Measurements from ENCODE around the gene PELI2.

PELI2 gene

GRCh38 chr14:56262530-56262929, 144.3 kb downstream of the PELI2 start:
- no peak for DNase-seq

GRCh38 chr14:56268039-56268438, 149.8 kb downstream of the PELI2 start:
- no peak for DNase-seq

GRCh38 chr14:56268673-56269072, 150.5 kb downstream of the PELI2 start:
- DNase-seq, result no peak

DNA sequence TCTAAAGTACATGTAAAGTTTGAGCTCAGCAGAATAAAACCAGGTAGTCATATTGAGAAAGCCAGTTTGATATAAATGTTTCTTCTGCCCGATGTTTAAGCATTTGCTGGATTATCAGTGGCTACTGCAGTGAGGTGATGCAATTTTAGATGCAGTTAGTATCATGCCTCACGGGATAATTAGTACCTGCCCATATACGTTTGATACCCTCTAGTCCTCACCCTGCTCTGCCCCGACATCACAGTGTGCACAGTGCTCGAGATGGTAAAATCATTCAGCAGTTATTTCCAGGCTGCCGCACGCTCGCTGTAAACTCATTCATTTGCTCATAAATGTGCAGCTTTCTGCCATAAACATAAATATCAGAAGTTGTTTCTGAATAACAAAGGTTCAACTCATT, 152.7 kb downstream of the PELI2 start:
- DNase-seq, result no peak

DNA sequence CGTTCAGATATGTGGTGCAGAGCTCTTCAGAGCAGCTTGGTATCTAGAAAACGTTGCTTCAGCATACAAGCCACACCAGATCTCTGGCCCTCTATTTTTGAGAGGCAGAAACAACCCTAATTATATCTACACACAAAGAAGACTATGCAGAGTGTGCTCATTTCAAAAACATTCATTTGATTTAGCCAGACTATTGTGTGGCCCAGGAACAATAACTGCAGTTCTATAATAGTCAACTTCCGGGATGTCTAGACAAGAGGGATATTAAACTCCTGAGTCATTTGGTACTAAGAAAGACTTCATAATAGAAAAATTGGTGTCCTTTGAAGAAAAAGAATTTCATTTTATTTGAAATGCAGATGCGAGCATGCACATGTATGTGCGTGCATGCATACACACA, 153.8 kb downstream of the PELI2 start:
- no peak for DNase-seq

DNA sequence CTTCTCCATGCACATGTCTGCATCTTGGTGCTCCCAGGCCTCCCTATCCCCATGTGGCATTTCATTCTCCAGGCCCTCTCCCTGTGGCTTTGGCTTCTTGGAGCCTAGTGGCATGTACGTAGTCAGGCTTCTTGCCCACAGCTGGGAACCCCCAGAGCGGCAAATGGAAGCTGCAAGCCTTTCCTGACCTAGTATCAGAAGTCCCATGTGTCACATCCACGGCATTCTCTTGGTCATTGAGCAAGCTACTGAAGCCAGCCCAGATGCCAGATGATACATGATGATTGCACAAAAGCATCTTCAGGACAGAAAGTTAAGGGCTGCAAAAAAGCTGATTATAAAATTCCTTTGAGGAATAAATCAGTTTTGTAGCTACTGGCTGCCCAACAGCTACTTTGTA, 154.9 kb downstream of the PELI2 start:
- no peak for DNase-seq

DNA sequence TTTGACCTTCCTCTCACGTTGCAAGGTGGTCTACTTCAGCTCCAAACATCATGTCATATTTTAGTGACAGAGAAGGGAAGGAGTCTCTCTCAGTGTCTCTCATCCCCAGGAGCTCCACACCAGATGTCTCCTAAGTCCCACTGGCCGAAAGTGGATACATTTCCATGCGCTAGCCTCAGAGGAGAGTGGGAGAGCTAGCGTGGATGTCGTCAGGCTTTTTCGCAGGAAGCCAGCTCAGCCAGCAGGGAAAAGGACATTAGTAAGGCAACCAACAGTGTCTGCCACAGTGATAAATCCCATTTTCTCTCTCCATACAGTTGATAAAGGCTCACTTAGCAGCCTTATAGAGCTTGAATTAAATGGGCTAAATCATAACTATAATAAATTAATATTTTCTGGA, 155.7 kb downstream of the PELI2 start:
- DNase-seq, result no peak

GRCh38 chr14:56274556-56274955, 156.3 kb downstream of the PELI2 start:
- DNase-seq, result no peak

DNA sequence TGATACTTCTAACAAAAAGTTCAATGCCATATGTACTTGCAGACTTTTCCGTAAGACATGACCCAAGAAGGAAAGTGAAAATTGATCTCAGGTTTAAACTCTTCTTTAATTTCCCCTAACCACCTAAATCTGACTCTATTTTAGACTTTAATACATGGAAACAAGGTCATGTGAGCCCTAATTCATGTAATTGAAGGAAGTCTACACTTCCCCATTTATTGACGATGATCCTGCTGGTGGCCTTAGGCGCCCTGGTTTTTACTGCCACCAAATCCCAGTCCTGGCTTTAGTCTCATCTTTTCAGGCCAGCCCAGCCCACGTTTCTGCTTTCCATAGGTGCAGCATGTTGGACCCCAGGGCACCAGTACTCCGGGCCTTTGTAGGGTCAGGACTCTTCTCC, 157.9 kb downstream of the PELI2 start:
- no peak for DNase-seq

- DNase-seq, result no peak
These were observed 160.2 kb downstream of the PELI2 start for GRCh38 chr14:56278383-56278782.

DNA sequence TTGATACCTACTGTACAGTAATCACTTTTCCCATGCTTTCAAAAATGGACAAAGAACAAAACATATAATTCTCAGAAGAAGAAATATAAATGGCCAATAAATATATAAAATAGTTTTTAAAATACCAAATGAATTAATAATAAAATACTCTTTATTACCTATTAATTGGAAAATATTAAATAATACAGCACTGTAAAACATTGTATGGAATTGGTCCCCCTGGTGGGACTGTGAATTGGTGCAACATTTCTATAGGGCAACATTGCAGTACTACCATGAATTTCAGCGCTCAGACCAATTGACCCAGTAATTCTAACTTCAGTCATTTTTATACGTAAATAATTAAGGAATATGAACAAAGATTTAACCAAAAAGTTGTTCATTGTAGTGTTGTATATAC, 162.6 kb downstream of the PELI2 start:
- no peak for DNase-seq

GRCh38 chr14:56282179-56282578, 164.0 kb downstream of the PELI2 start:
- no peak for DNase-seq

DNA sequence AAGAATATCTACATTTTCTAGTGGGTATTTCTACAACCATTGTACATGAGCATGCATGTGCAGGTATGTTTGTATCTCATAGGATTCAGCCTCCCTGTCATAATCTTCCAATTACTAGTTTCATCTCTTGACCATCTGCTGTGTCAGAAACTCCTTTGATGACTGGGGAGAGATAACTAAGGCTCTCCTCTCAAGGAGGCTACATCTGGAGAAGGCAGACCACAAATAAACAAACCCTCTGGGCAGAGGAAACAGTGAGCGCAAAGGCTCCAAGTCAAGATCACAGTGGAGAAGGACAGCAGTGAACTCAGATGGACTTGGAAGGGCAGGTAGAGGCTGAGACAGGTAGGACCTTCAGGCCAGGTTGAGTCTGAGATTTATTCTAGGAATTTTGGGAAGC, 166.4 kb downstream of the PELI2 start:
- no peak for DNase-seq

- DNase-seq, result no peak
These were observed 170.9 kb downstream of the PELI2 start for GRCh38 chr14:56289155-56289554.

GRCh38 chr14:56290195-56290594, 172.0 kb downstream of the PELI2 start:
- no peak for DNase-seq

GRCh38 chr14:56292970-56293369, 174.8 kb downstream of the PELI2 start:
- DNase-seq, result no peak

DNA sequence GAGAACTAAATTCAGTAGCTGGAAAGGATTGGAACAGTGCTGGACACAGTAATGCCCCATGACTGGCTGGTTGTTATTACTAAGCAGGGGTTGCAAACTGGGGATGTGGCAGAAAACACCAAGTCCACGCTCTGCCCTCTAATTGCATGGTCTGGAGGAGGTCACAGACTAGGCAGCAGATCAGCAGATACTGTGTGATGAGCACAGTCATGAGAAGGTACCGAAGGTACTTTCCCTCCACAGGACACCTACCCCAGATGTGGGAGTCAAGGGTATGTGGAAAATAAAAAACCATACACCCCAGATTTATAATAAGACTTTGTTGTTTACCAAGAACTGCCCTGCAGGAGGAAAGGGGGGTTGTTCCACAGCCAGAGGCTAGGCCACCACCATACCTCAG, 175.3 kb downstream of the PELI2 start:
- no peak for DNase-seq

DNA sequence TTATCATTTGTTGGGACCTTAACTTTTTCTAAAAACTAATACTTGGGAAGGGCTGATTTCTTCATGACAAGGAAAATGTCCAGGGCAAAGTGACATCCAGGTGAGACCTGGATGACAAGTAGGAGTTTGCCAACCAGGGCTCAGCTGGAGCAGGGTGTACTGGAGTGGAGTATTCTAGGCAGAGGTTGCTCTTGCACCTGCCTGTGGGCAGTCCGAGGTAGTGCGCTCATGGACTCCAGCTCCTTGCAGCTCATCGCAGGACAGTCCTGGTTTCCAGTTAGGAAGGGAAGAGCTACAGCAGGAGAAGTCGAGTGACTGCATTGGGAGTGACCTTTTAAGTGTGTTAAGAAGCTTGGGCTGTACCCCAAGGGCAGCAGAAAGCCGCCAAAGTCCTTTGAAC, 175.9 kb downstream of the PELI2 start:
- DNase-seq, result no peak

- DNase-seq, result no peak
These were observed 177.5 kb downstream of the PELI2 start for GRCh38 chr14:56295743-56296142.

DNA sequence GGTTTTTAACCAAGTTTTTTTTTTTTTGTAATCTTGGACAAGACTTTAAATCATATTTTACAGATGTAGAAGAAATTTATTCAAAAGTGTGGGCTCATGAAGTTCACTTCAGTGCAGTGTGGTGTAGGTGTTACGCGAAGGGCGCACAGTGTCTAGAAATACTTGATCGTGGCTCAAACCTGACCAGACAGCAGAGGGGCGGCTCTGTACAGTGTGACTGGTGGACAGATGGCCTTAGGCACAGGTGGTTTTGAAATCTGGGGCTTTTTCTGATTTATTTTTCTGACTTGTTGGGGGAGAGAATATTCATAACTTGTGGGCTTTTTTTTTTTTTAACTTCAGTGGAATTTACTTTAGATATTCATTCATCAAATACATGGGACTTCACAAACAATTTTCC, 179.2 kb downstream of the PELI2 start:
- DNase-seq, result no peak

DNA sequence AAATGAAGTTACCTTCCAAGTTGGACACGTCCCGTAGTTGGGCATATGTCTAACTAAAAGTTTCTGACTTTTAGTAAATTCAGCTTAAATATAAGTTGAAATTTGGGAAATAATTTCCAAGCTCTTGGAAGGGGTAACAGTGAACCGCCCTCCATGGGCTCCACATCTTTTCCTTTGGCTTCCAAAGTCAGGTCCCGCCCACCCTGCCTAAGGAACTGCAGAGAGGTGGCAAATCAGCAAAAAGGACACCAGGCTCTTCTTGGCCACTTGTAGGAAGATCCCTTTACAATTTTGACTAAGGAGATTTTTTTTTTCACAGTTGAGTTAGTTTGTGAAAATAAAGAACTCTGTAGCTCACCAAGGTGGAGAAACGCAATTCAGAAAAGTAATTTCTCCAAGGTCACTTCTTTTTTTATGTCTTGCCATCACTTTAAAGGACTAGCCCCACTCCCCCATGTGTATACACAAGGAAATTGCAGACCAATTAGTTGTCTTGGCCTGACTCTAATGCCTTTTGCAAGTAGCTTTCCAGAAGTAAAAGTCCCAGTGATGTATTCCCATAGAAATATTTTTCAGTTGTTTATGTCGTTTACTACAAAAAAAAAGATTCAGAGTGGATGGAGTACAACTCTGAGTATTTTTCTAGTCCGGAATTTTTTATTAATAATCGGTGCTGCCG, 181.2 kb downstream of the PELI2 start:
- no peak for DNase-seq

- DNase-seq, result no peak
These were observed 182.3 kb downstream of the PELI2 start for GRCh38 chr14:56300495-56300894.

- no peak for DNase-seq
These were observed 186.2 kb downstream of the PELI2 start for GRCh38 chr14:56304456-56304855.

- no peak for DNase-seq
These were observed 191.0 kb downstream of the PELI2 start for GRCh38 chr14:56309198-56309597.

DNA sequence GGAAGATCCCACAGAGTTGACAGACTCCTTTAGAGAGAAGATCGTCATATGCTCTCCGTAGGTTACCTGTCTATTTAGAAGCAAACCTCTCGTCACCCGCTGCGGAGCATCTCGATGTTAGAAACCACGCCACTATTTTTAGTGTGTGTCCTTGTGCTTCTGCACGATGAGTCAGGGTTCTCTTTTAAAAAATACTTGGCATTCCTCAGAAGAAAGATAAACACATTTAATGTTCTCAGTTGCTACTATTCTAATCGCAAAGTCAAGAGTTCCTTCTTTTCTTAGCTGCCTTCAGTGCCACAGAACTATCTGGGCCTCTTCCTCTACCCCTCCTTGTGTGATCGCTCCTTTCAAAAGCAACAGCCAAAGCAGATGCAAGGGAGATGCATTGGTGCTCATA, 192.4 kb downstream of the PELI2 start:
- no peak for DNase-seq

- DNase-seq, result no peak
These were observed 195.6 kb downstream of the PELI2 start for GRCh38 chr14:56313789-56314188.
